ENCODE results near the gene SAMD13.

- TF ChIP-seq TEAD4 (IDR thresholded peaks at IDR 0.05) (no peak), REST (IDR thresholded peaks at IDR 0.05; ENCODE audit: low read depth) (no peak), TAF1 (IDR thresholded peaks at IDR 0.05; ENCODE audit: low read depth) (no peak), CREB1 (IDR thresholded peaks at IDR 0.05; ENCODE audit: low read depth) (no peak), EGR1 (IDR thresholded peaks at IDR 0.05) (no peak), RAD21 (IDR thresholded peaks at IDR 0.05; ENCODE audit: low read depth) (no peak), ZBTB7A (IDR thresholded peaks at IDR 0.05; ENCODE audit: low read depth) (no peak), MAX (IDR thresholded peaks at IDR 0.05) (no peak), CEBPB (IDR thresholded peaks at IDR 0.05) (no peak), EP300 (IDR thresholded peaks at IDR 0.05; ENCODE audit: borderline replicate concordance) (no peak), FOXM1 (IDR thresholded peaks at IDR 0.05; ENCODE audit: borderline replicate concordance, low read depth) (no peak)
These were observed 18.7 kb upstream of the SAMD13 start for GRCh38 chr1:84282780-84283333.

All from Ishikawa (cell line).